Measurements from ENCODE around the gene HELB.

The HELB gene

GRCh38 chr12:66301944-66302826, at the start of gene HELB:
Gene HELB (plus strand): TSS chr12:66302493. CDS start chr12:66302604, 111 bp downstream.
- peak; percentile 93 for DNase-seq (ENCODE audit: low read depth, low spot score)

GRCh38 chr12:66252771-66253170, 49.5 kb upstream of the HELB start:
- no peak for DNase-seq (ENCODE audit: low read depth, low spot score)

GRCh38 chr12:66255737-66256136, 46.6 kb upstream of the HELB start:
- DNase-seq (ENCODE audit: low read depth, low spot score): no peak

GRCh38 chr12:66258011-66258410, 44.3 kb upstream of the HELB start:
- no peak for DNase-seq (ENCODE audit: low read depth, low spot score)

DNA sequence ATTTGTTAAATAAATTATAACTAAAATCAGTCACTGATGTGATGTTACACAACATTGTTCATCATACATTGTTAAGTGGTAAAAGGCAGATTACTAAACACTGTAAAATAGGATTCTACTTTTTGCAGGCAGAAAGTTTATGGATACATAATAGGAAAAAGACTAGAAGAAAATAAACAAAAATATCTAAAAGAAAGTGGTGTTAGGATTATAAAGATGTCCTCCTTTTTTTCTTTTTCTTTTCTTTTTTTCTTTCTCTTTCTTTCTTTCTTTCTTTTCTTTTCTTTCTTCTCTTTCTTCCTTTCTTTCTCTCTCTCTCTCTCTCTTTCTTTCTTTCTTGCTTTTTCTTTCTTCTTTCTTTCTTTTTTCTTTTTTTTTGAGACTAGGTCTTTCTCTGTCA, 39.6 kb upstream of the HELB start:
- DNase-seq (ENCODE audit: low read depth, low spot score): no peak

- no peak for DNase-seq (ENCODE audit: low read depth, low spot score)
Observed at GRCh38 chr12:66268562-66268961, 33.7 kb upstream of the HELB start.

DNA sequence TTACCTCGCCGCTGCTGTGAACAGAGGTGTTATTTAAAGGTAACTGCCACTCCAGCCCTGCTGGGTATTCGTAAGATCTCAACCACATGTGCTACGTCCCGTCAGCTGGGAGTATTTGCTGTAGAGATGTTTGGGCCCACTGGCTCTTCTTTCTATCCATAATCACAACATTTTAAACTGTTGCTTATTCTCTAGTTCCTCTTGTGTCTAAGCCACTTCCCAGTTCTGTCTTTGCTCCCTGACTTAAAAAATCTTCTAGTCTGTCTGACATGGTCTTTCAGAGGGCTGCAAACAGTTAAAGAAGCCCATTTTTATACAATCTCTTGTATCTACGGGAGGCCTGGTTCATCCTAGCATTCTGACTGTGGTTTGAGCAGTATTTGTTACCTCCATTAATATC, 33.2 kb upstream of the HELB start:
- DNase-seq (ENCODE audit: low read depth, low spot score): no peak

DNA sequence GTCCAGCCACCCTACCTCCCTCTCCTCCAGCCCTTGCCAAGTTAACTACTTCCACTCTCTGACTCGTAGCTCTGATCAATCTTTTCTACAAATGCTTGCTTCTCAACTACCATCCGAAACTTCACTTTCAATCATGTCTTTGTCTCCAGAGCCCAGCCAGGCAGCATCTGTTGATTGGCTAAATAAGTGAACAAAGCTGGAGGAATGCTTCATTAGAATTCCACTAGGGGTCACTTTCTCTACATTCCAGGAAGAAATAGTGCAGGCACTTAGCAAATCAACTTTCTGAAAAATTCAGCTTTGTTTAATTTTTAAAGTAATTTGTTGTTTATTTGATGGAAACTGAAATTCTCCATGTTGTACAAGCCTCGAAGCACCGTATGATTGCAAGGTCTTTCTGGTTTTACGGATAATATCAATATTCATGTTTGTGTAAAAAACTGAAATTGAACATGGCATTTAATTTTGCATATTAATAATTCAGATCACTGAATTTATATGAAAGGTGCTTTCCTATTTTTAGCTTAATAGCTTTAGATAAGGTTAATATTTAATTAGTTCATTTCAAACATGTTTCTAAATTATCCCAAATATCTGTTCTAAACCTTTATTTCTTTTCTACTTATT, 32.4 kb upstream of the HELB start:
- DNase-seq (ENCODE audit: low read depth, low spot score): no peak

DNA sequence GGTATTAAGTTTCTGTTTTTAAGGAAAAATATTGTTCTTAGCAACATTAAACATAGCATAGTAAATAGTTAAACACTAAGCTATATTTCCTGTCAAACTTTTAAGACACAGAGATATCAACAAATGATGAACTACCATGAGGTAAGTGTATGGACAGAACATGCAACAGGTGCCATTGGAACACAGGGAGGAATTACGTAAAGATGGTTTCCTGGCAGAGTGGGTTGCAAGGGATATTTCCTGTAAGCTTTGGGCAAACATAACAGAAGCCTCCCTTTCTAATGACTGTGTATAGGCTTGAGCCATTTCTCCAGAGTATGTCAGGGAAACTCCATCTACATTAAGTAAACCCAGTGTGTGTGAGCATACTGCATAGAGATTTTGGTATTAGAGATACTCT, 31.7 kb upstream of the HELB start:
- no peak for DNase-seq (ENCODE audit: low read depth, low spot score)

- DNase-seq (ENCODE audit: low read depth, low spot score): no peak
Observed at GRCh38 chr12:66272650-66273049, 29.6 kb upstream of the HELB start.

- no peak for DNase-seq (ENCODE audit: low read depth, low spot score)
Observed at GRCh38 chr12:66273147-66273546, 29.1 kb upstream of the HELB start.

DNA sequence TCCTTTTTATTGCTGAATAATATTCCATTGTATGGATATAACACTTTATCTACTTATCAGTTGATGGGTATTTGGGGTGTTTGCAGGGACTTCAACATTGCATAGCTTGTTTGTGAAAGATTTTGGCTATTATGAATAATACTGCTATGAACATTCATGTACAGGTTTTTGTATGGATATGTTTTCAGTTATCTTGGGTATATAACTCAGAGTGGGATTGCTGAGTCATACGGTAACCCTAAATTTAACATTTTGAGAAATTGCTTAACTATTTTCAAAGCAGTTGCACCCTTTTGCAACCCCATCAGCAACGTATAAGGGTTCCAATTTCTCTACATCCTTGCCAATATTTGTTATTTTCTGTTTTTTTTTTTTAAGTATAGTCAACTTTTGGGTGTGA, 27.3 kb upstream of the HELB start:
- no peak for DNase-seq (ENCODE audit: low read depth, low spot score)

DNA sequence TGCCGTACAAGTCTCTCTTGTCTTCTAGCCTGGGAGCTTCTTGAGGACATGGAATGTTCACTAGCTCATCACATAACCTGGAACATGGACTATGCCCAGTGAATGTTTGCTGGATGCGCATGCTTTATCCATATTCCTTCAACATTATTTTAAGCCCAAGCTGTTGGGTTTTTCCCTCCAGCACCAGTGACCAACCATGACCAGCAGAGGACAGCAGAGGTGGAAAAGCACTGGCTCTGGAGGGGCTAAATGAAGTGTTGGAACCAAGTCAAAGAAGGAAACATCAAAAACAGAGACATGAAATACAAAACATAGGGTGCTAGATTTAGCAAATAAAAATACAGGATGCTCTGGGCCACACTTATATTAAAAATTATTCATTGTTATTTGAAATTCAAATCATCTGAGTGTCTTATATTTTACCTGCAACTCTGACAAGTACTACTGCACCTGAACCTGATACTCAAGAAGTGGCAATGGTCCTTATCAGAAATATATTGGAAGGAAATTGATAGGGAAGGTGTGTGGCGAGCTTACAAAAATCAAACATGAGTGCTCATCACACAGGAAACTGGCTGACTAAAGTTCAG, 23.1 kb upstream of the HELB start:
- no peak for DNase-seq (ENCODE audit: low read depth, low spot score)

DNA sequence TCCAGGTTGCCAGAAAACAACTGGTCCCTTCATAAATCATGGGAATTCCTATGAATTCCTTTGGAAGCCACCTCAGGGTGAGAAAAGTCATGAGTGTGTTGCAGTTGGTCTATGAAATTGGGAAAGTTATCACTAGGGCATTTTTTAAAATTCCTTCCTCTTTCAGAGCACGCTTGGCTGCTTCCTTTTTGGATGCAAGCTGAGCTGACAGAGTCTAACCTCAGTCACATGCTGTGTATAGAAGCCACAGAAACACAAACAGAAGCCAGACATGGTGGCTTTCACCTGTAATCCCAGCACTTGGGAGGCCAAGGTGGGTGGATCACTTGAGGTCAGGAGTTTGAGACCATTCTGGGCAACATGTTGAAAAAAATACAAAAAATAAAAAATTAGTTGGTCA, 21.7 kb upstream of the HELB start:
- no peak for DNase-seq (ENCODE audit: low read depth, low spot score)

DNA sequence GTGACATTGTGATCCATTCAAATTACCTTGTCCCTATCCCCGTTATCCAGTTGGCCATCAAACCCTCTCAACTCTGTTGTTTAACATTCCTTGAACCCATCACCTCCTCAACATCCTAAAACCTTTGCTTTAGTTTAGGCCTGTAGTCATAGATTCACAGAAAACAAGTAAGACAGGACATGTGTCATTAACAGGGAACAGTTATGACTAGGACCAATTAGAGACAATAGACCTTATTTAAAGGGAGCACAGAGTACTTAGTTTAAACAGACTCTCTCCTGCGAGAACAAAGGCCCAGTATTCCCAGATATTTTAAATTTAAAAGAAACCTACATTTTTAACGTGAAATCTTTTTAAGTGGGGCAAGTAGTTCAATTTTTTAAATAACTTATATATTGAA, 20.0 kb upstream of the HELB start:
- no peak for DNase-seq (ENCODE audit: low read depth, low spot score)

GRCh38 chr12:66287275-66287674, 15.0 kb upstream of the HELB start:
- DNase-seq (ENCODE audit: low read depth, low spot score): no peak

DNA sequence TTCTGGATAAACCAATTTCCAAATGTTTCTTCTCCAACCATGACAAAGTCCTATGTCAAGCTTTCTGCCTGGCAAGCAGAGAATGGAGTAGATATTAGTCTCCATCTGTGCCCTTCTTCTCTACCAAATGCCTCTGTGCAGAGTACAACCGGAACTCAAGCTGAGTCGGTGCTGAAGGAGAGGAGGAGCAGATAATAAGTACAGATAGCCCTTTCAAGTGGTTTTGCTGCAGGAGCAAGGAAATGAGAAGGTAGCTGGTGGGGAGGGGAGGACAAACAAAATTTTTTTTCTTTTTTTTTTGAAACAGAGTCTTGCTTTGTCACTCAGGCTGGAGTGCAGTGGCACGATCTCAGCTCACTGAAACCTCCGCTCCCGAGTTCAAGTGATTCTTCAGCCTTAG, 14.2 kb upstream of the HELB start:
- no peak for DNase-seq (ENCODE audit: low read depth, low spot score)

DNA sequence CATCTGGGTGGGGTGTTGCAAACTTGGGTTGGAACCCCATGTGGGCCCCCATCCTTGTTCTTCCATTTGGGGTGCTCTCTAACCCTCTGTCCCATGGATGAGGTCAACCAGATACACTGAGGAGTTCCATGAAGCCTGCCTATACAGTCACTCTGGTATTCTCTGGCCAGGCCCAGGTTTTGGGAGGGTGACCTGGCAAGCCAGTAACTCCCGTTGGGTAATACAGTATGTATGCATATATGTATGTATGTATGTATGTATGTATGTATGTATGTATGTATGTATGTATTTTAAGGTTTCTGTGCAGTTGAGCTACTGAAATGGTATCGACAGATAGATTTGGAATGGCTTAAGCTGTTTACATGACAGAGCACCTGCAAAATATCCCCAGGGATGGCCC, 12.8 kb upstream of the HELB start:
- DNase-seq (ENCODE audit: low read depth, low spot score): no peak

- no peak for DNase-seq (ENCODE audit: low read depth, low spot score)
Observed at GRCh38 chr12:66290716-66291200, 11.5 kb upstream of the HELB start.

DNA sequence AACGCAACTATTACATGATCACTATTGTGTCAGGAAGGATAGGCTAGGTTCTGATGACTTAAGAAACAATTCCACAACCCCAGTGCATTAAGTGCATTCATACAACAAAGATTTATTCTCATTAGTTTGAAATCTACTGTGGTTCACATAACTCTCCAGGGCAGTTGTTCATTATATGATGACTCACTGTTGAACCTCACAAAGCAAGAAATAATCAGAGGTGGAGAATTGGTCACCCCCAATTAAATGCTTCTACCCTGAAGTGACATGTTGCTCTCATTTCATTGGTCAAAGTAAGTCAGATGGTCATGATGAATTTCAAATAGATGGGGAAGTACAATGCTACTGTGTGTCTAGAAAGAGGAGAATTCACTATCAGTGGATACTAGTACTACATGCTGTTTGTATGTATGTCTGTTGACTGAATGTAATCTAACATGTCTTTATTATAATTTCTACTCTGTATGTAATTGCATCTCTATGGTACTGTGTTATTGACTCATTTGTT, 6.1 kb upstream of the HELB start:
- no peak for DNase-seq (ENCODE audit: low read depth, low spot score)

GRCh38 chr12:66297080-66297479, 5.2 kb upstream of the HELB start:
- no peak for DNase-seq (ENCODE audit: low read depth, low spot score)

DNA sequence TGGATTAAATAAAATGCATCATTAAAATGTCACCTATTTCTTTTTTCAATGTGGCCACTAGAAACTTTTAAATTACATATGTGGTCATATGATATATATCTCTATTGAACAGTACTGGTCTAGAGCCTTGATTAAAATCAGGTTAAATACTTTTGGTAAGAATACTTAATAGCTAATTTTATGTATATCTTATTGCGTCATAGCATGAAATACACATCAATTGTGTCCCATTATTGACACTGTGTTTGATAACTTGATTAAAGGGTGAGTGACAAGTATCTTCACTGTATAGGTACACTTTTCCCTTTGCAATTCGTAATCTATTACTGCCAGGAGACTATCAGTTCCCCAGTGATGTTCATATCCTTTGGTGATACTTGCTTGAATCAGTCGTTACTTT, 4.4 kb upstream of the HELB start:
- DNase-seq (ENCODE audit: low read depth, low spot score): no peak

DNA sequence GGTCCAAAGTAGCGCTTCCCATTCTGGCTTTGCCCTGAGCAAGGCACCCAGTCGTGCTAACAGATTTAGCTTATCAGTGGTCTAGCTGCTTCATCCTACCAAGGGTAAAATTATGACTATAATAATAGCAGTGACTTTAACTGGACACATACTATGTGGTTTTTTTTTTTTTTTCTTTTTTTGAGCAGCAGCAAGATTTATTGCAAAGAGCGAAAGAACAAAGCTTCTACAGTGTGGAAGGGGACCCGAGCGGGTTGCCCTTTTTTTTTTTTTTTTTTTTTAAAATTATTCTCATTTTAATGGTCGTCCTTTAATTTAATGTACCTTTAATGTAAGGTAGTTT, 505 bp downstream of the HELB start:
- DNase-seq (ENCODE audit: low read depth, low spot score): no peak

All from iPS DF 19.7 (cell line).